Smooth muscle cell (in vitro differentiated cells): ENCODE data around the gene EFCC1. TPM values are rescaled to one million over a fixed set of nuclear protein-coding genes. Genes with fewer than 3 reads are reported as not detected.

Experiments
- DNase-seq: peaks from one replicate; lab custom pipeline; 2025; ENCODE audit not compliant: unreplicated experiment; lab: John Stamatoyannopoulos, UW
- H2AFZ ChIP-seq: fragments of 200-600 bp; sonication (generic); 2 replicates; pipeline ENCODE4 v1.6.0; 2016; ENCODE audit warnings: antibody characterized with exemption, low read depth, mild to moderate bottlenecking
- H3F3A ChIP-seq: fragments of 200-600 bp; sonication (generic); 2 replicates; pipeline ENCODE4 v1.6.0; 2017; ENCODE audit warnings: antibody characterized with exemption, low read depth
- H3K27ac ChIP-seq: fragments of 200-600 bp; sonication (generic); 2 replicates; pipeline ENCODE4 v1.5.1; 2016; ENCODE audit warnings: low read depth, mild to moderate bottlenecking
- H3K27me3 ChIP-seq: fragments of 200-600 bp; sonication (generic); 2 replicates; pipeline ENCODE4 v1.6.1; 2016; ENCODE audit warnings: low read depth, mild to moderate bottlenecking
- H3K36me3 ChIP-seq: fragments of 200-600 bp; sonication (generic); 2 replicates; pipeline ENCODE4 v1.5.1; 2016; ENCODE audit warnings: low read depth
- H3K4me1 ChIP-seq: fragments of 200-600 bp; sonication (generic); 2 replicates; pipeline ENCODE4 v1.5.1; 2016; ENCODE audit warnings: low read depth
- H3K4me2 ChIP-seq: fragments of 200-600 bp; sonication (generic); 2 replicates; pipeline ENCODE4 v1.6.0; 2016; ENCODE audit warnings: mild to moderate bottlenecking
- H3K4me3 ChIP-seq: fragments of 200-600 bp; sonication (generic); 2 replicates; pipeline ENCODE4 v1.5.1; 2016; ENCODE audit warnings: mild to moderate bottlenecking
- H3K79me2 ChIP-seq: fragments of 200-600 bp; sonication (generic); 2 replicates; pipeline ENCODE4 v1.6.0; 2016; ENCODE audit warnings: low read depth, mild to moderate bottlenecking
- H3K9ac ChIP-seq: fragments of 200-600 bp; sonication (generic); 2 replicates; pipeline ENCODE4 v1.6.0; 2016; ENCODE audit warnings: low read depth
- H3K9me3 ChIP-seq: fragments of 200-600 bp; sonication (generic); replicated peaks from 2 replicates; pipeline ENCODE4 v1.5.1; 2016; ENCODE audit warnings: low read depth
- H4K20me1 ChIP-seq: fragments of 200-600 bp; sonication (generic); 2 replicates; pipeline ENCODE4 v1.6.0; 2016; ENCODE audit warnings: low read depth
- WGBS: methylation state at CpG from one replicate; pipeline ENCODE4 v1.1.7; 2016; ENCODE audit warnings: low lambda C conversion rate; 5-methylcytosine and 5-hydroxymethylcytosine counted together
- polyA plus RNA-seq: library from polyadenylated mRNA; unstranded; fragments of >200 nt; fragmentation: Nextera tagmentation; extraction: Ambion mirVana; gene quantifications from 2 replicates; pipeline ENCODE4 v1.2.1, GENCODE V29; 2016
- total RNA-seq: library from RNA; depleted of rRNA; stranded (reverse); fragments of >200 nt; gene quantifications from 2 replicates; pipeline ENCODE4 v1.2.3, GENCODE V29; 2014
- TF ChIP-seq, protein P1 (sequence below): fragments of 200-600 bp; sonication (generic); IDR thresholded peaks from 2 replicates; pipeline ENCODE4 v1.5.1; 2017; ENCODE audit warnings: borderline replicate concordance, mild to moderate bottlenecking, antibody characterized with exemption; ENCODE audit not compliant: insufficient read depth, poor library complexity, severe bottlenecking

Gene EFCC1
- total and polyA plus RNA-seq, 2 experiments from 2014 or later: 0.26 TPM; not detected in 1

DNA sequence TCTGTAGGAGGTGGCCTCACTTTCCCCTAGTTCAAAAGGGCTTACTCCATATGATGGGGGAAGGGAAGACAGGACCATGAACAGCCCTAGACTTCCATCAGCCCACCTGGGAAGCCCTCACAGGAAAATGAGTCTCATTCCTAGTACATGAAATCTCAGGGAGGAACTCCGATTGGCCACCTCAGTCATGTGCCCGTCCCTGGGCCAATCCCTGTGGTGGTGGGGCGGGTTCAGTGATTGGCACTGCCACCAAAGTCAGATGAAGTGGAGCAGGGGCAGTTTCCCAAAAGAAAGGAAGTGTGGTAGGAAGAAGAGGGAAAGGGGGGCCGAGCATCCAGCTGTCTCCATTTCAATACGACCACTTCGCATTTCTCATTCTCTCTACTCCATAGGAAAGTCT is 33.5 kb downstream of the EFCC1 start:
- H3K4me2 ChIP-seq: no peak overlapping the region
- H3K9me3 ChIP-seq: no peaks in the 10 kb centered on the region
- H2AFZ ChIP-seq: no peak overlapping the region
- TF ChIP-seq, protein P1, sequence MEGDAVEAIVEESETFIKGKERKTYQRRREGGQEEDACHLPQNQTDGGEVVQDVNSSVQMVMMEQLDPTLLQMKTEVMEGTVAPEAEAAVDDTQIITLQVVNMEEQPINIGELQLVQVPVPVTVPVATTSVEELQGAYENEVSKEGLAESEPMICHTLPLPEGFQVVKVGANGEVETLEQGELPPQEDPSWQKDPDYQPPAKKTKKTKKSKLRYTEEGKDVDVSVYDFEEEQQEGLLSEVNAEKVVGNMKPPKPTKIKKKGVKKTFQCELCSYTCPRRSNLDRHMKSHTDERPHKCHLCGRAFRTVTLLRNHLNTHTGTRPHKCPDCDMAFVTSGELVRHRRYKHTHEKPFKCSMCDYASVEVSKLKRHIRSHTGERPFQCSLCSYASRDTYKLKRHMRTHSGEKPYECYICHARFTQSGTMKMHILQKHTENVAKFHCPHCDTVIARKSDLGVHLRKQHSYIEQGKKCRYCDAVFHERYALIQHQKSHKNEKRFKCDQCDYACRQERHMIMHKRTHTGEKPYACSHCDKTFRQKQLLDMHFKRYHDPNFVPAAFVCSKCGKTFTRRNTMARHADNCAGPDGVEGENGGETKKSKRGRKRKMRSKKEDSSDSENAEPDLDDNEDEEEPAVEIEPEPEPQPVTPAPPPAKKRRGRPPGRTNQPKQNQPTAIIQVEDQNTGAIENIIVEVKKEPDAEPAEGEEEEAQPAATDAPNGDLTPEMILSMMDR: no peak
- H3K9ac ChIP-seq: no peak overlapping the region
- WGBS: 88% methylated on average over 6 of the region's 6 CpGs
- H3K27me3 ChIP-seq: no peaks in the 10 kb centered on the region
- DNase-seq: no peak
- H3F3A ChIP-seq: no peaks in the 10 kb centered on the region
- H4K20me1 ChIP-seq: no peaks in the 10 kb centered on the region
- H3K27ac ChIP-seq: no peak overlapping the region
- H3K36me3 ChIP-seq: no peaks in the 10 kb centered on the region
- H3K4me3 ChIP-seq: no peak overlapping the region
- no peaks in the 10 kb centered on the region for H3K79me2 ChIP-seq
- H3K4me1 ChIP-seq: no peaks in the 10 kb centered on the region

DNA sequence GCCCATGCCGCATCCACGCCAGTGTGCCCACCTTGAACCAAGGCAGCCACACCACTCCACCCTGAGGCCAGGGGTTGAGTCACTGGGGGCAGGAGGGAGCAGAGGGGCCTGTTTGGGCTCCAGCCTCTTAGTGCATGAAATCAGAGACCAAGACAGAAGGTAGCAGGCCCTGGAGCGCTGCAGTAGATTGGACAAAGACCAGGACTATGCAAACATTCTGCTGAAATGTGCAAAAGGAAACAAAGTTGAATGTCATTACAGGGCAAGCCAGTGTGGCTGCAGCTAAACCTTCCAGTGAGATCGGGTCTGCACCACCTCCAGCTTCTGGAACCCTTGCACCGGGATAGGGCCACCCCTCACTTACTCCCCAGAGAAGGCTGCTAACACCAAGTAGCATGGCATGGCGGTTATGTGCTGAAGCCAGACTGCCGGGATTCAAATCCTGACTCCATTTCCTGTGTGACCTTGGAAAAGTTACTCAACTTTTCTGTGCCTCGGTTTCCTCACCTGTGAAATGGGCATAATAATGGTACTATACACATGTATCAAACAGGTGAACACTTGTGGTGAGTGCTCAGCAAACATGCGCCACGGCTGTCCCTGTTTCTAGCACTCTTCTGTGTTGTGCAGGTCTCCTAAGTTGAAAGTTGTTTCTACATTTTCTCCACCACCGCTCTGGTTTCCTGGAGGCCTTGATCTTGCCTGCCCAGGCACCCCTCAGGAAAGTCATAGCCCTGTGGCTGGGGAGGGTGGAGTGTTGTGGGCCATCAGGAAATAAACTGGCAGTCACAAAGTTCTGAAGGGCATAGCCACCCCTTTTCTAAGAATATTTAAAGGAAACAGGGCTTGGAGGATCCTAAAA is 34.5 kb downstream of the EFCC1 start:
- Histone ChIP-seq H3K79me2 (no peaks in the 10 kb centered on the region), H3K4me1 (no peaks in the 10 kb centered on the region), H3K27me3 (no peaks in the 10 kb centered on the region), H3K4me2 (no peak overlapping the region), H3K9me3 (no peaks in the 10 kb centered on the region), H3K36me3 (no peaks in the 10 kb centered on the region), H2AFZ (no peak overlapping the region), H3K27ac (no peak overlapping the region), H3K4me3 (no peak overlapping the region), H3F3A (no peaks in the 10 kb centered on the region), H3K9ac (no peak overlapping the region), H4K20me1 (no peaks in the 10 kb centered on the region)
- TF ChIP-seq, protein P1: no peak
- DNase-seq: no peak
- 93% methylated on average over 11 of the region's 11 CpGs for WGBS

DNA sequence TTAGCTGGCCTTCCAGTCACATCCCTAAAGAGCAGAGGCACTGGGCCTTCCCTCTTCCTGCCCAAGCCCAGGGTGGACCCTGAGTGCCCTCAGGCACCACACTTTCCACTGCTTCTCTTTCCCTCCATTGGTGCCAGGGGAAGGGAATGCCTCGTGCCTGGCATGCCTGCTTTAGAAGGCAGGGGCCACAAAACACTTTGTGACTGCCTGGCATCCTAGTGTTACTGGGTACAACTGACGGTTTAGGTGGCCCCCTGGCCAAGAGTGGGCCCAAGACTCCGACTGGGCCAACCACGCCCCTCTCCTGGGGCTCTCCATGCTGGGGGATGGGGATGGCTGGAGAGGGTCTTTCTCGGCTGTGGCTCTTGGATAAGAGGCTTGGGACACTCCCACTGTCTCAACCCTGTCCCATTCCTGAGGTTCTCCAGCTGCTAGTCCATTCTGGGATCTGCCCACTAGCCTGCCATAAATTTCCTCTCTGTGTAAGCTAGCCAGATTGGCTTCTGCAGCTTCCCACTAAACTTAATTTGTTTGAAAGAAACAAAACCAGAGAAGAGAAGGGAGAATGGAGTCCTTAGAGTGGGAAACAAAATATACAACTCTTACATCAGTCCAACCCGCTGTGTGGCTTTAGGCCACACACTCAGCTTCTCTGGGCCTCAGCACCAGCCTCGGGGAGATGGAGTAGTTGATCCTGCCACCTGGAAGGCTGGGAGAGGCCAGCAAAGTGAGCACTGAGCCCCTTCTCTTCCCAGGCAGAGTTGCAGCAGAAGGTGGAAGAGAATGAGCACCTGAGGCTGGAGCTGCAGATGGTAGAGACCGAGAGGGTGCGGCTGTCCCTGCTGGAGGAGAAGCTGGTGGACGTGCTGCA is 35.4 kb downstream of the EFCC1 start:
- Histone ChIP-seq H3K27ac (no peak overlapping the region), H3K4me2 (no peak overlapping the region), H4K20me1 (no peaks in the 10 kb centered on the region), H3K79me2 (no peaks in the 10 kb centered on the region), H2AFZ (no peak overlapping the region), H3K4me1 (no peaks in the 10 kb centered on the region), H3K27me3 (no peaks in the 10 kb centered on the region), H3K4me3 (no peak overlapping the region), H3K9me3 (no peaks in the 10 kb centered on the region), H3F3A (no peaks in the 10 kb centered on the region), H3K9ac (no peak overlapping the region), H3K36me3 (no peaks in the 10 kb centered on the region)
- 86% methylated on average over 10 of the region's 10 CpGs for WGBS
- TF ChIP-seq, protein P1: no peak
- no peak for DNase-seq
